ENCODE results near the gene FBXO24. TPM values are rescaled to one million over a fixed set of nuclear protein-coding genes. Genes with fewer than 3 reads are reported as not detected.

FBXO24 gene
- total and polyA plus RNA-seq, 10 of the 15 experiments (the other 5 are each of a cell fraction or from before 2014, with no cell fraction given) = 0.11 to 0.96 (median 0.27) TPM; not detected in 4

DNA sequence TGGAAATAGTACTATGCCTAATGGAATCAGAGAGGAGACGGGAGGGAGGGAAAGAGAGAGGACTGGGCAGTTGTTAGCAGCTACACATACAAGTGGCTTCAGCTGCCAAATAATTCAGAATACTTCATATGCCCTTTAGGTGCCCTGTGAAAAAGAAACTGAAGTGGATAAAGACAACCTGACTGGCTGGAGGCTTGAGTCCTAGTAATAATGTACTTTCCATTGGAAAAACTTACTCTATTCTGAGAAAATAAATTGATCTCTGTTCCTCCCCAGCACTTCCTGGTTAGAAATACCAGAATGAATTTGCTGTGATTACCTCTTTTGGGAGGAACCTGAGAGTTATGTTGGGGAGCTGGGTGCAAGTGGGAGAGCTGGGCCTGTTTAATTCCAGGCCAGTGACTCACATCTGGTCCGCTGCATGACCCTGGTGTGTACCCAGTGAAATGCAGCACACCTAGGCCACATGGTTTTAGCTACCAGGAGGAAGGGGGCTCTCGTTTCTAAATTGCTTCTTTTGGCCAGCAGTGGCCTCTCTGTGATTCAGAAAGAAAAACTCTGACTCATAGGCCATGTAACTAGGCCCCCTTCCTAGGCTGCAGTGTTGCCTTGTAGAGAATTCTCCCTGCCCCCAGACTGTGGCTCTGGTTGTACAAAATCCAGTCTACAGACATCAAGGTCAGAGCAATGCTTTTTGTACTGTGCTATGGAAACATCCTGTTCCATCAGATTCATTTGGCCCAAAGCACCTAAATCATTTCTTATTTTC, 40.6 kb upstream of the FBXO24 start:
- in situ Hi-C loops (cut with MboI) (no loop called here), intact Hi-C loops (cut with micrococcal nuclease; ENCODE audit: unreplicated experiment) (loop anchor here (5.0 to 10.0 kb wide), 2 partner anchors 68 to 181 kb away; partner anchors contain the start of gene TSC22D4)
- peak overlapping the region; percentile 52 for H3K9ac ChIP-seq (ENCODE audit: control insufficient read depth, insufficient read depth, low read length)
- WGBS (ENCODE audit: insufficient coverage, insufficient replicate concordance, low lambda C conversion rate, missing lambda C conversion rate) = 0% methylated on average over 3 of the region's 3 CpGs
- H3K4me3 ChIP-seq = peak overlapping the region; percentile 56
- H3K27ac ChIP-seq (ENCODE audit: control insufficient read depth, insufficient read depth) = peak overlapping the region; percentile 99
- H2AFZ ChIP-seq (ENCODE audit: control insufficient read depth, low read depth, low read length) = no peak overlapping the region
- peaks cover 0 to 12% of the 10 kb centered on the region in 2 experiments; a peak in 3 of 4 replicates for H3K36me3 ChIP-seq (ENCODE audit: control insufficient read depth in 2 of 2, insufficient read depth in 2 of 2, low read length in 1 of 2)
- H3K27me3 ChIP-seq (replicated peaks in 1 of 2; ENCODE audit: control insufficient read depth in 2 of 2, insufficient read depth in 2 of 2, low read length in 1 of 2) = no peaks in the 10 kb centered on the region
- peak; percentile 83 for DNase-seq (ENCODE audit: low read depth, low spot score)
- POLR2A ChIA-PET = interaction anchor here (0.6 to 7.1 kb wide), 11 partner anchors 10 to 598 kb away, joined by 3 to 47 read pairs (median 4); partner anchors contain the start of genes FBXO24, LRCH4, MOSPD3 and TSC22D4
- H3K4me2 ChIP-seq (ENCODE audit: control insufficient read depth, insufficient read depth) = peak overlapping the region; percentile 88
- peaks cover 75% of the 10 kb centered on the region for H3K4me1 ChIP-seq (ENCODE audit: control insufficient read depth, insufficient read depth, low read length)
- SMC1A ChIA-PET (ENCODE audit: uncharacterized antibody, unreplicated experiment) = interaction anchor here (0.8 to 10.6 kb wide), 10 partner anchors 10 to 147 kb away, joined by 3 to 127 read pairs (median 5); partner anchors contain the start of gene TSC22D4
- no peaks in the 10 kb centered on the region for H3K9me3 ChIP-seq (replicated peaks; ENCODE audit: control insufficient read depth, insufficient read depth, low read length)
- BruUV-seq (replicated peaks) = no TSS peak
- peak; percentile 76 for ATAC-seq
- RAD21 ChIA-PET (ENCODE audit: unreplicated experiment) = interaction anchor here (1.2 to 11.5 kb wide), 7 partner anchors 15 to 67 kb away, joined by 4 to 90 read pairs (median 12); partner anchors contain the start of genes FBXO24, LRCH4 and TSC22D4
- peaks cover 75% of the 10 kb centered on the region for H3K79me2 ChIP-seq (ENCODE audit: control insufficient read depth, insufficient read depth, low read length)
- no peak for FAIRE-seq
- no peaks in the 10 kb centered on the region for H4K20me1 ChIP-seq (ENCODE audit: control insufficient read depth, insufficient read depth)
- CTCF ChIA-PET = interaction anchor here (0.6 to 7.9 kb wide), 9 partner anchors 10 to 147 kb away, joined by 3 to 101 read pairs (median 3); no protein-coding TSS in a partner anchor
- TF ChIP-seq, protein P1, sequence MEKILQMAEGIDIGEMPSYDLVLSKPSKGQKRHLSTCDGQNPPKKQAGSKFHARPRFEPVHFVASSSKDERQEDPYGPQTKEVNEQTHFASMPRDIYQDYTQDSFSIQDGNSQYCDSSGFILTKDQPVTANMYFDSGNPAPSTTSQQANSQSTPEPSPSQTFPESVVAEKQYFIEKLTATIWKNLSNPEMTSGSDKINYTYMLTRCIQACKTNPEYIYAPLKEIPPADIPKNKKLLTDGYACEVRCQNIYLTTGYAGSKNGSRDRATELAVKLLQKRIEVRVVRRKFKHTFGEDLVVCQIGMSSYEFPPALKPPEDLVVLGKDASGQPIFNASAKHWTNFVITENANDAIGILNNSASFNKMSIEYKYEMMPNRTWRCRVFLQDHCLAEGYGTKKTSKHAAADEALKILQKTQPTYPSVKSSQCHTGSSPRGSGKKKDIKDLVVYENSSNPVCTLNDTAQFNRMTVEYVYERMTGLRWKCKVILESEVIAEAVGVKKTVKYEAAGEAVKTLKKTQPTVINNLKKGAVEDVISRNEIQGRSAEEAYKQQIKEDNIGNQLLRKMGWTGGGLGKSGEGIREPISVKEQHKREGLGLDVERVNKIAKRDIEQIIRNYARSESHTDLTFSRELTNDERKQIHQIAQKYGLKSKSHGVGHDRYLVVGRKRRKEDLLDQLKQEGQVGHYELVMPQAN (conservative IDR thresholded peaks at IDR 0.05) = no peak
- TF ChIP-seq, protein P2, sequence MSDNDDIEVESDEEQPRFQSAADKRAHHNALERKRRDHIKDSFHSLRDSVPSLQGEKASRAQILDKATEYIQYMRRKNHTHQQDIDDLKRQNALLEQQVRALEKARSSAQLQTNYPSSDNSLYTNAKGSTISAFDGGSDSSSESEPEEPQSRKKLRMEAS (IDR thresholded peaks at IDR 0.05; ENCODE audit: low read depth, low read length) = 0 out of 2 replicates have a peak, but pooled peaks have one; percentile 38
- TF ChIP-seq BCL11A (IDR thresholded peaks at IDR 0.05; ENCODE audit: low read depth, low read length) (peak; percentile 70), PAX5 (IDR thresholded peaks at IDR 0.05; ENCODE audit: borderline replicate concordance, low read depth, low read length) (no peak), ZBED1 (IDR thresholded peaks at IDR 0.05; ENCODE audit: borderline replicate concordance) (peak; percentile 56; the same call in 1 of the 2 replicates), ZZZ3 (IDR thresholded peaks at IDR 0.05; ENCODE audit: control insufficient read depth, insufficient read length, low read depth) (no peak), SRF (IDR thresholded peaks at IDR 0.05; ENCODE audit: low read depth in 2 of 2, low read length in 2 of 2) (peak in 1 of 2 experiments; percentile 43; a peak in 1 of 4 replicates), EP300 (IDR thresholded peaks at IDR 0.05; ENCODE audit: borderline replicate concordance in 1 of 2, control insufficient read depth in 1 of 2, low read depth in 2 of 2, low read length in 2 of 2) (peak in 1 of 2 experiments; percentile 75; a peak in 3 of 4 replicates), YBX1 (IDR thresholded peaks at IDR 0.05) (no peak), ZNF274 (IDR thresholded peaks at IDR 0.05; ENCODE audit: insufficient read depth, insufficient read length) (no peak), NFYA (IDR thresholded peaks at IDR 0.05; ENCODE audit: borderline replicate concordance, low read depth, low read length) (no peak), CBFB (IDR thresholded peaks at IDR 0.05; ENCODE audit: low read depth) (0 out of 2 replicates have a peak, but pooled peaks have one; percentile 36), SIX5 (IDR thresholded peaks at IDR 0.05; ENCODE audit: low read depth, low read length, severe bottlenecking) (no peak), RAD21 (IDR thresholded peaks at IDR 0.05; ENCODE audit: insufficient read depth, low read depth, low read length) (peak; percentile 40; the same call in 1 of the 2 replicates)
- TF ChIP-seq, protein P3, sequence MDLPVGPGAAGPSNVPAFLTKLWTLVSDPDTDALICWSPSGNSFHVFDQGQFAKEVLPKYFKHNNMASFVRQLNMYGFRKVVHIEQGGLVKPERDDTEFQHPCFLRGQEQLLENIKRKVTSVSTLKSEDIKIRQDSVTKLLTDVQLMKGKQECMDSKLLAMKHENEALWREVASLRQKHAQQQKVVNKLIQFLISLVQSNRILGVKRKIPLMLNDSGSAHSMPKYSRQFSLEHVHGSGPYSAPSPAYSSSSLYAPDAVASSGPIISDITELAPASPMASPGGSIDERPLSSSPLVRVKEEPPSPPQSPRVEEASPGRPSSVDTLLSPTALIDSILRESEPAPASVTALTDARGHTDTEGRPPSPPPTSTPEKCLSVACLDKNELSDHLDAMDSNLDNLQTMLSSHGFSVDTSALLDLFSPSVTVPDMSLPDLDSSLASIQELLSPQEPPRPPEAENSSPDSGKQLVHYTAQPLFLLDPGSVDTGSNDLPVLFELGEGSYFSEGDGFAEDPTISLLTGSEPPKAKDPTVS (IDR thresholded peaks at IDR 0.05; ENCODE audit: low read depth, low read length) = no peak
- TF ChIP-seq, protein P4, sequence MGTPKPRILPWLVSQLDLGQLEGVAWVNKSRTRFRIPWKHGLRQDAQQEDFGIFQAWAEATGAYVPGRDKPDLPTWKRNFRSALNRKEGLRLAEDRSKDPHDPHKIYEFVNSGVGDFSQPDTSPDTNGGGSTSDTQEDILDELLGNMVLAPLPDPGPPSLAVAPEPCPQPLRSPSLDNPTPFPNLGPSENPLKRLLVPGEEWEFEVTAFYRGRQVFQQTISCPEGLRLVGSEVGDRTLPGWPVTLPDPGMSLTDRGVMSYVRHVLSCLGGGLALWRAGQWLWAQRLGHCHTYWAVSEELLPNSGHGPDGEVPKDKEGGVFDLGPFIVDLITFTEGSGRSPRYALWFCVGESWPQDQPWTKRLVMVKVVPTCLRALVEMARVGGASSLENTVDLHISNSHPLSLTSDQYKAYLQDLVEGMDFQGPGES (IDR thresholded peaks at IDR 0.05) = no peak

All from GM12878 (cell line).